ENCODE measurements around the gene CCDC152. TPM values are rescaled to one million over a fixed set of nuclear protein-coding genes. Genes with fewer than 3 reads are reported as not detected.

CCDC152 gene
- total and polyA plus RNA-seq, 2 of the 13 experiments (the other 11 are each of a cell fraction or from before 2014, with no cell fraction given), result 0.20 to 0.36 TPM

DNA sequence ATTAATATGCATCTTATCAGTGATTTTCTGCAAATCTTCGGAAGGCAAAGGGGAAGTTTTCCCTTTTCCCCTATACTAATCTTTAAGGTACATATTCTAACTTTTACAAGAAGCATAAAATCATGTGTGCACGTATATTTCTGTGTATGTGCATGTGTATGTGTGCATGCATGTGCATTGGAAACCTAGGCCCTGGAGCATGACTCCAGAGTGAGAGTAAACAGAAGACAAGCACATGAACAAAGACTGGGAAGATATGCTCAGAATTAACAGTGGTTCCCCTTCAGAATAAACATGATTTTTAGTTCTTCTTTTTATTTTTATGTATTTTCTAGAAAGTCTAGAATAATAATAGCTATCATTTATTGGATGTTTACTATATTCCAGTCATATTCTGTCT is 65.9 kb downstream of the CCDC152 start (continued):
- TF ChIP-seq FOXA3 (CRISPR knock-in tag; IDR thresholded peaks at IDR 0.05) (peak; percentile 32; the same call in 1 of the 2 replicates), ZFX (CRISPR knock-in tag; IDR thresholded peaks at IDR 0.05; ENCODE audit: low read depth) (0 out of 2 replicates have a peak, but pooled peaks have one; percentile 25), ZNF317 (CRISPR knock-in tag; IDR thresholded peaks at IDR 0.05) (peak; percentile 92), NRL (CRISPR knock-in tag; IDR thresholded peaks at IDR 0.05; ENCODE audit: borderline replicate concordance) (no peak), THYN1 (CRISPR knock-in tag; IDR thresholded peaks at IDR 0.05; ENCODE audit: borderline replicate concordance, low read depth) (no peak)
- TF ChIP-seq, protein P1, sequence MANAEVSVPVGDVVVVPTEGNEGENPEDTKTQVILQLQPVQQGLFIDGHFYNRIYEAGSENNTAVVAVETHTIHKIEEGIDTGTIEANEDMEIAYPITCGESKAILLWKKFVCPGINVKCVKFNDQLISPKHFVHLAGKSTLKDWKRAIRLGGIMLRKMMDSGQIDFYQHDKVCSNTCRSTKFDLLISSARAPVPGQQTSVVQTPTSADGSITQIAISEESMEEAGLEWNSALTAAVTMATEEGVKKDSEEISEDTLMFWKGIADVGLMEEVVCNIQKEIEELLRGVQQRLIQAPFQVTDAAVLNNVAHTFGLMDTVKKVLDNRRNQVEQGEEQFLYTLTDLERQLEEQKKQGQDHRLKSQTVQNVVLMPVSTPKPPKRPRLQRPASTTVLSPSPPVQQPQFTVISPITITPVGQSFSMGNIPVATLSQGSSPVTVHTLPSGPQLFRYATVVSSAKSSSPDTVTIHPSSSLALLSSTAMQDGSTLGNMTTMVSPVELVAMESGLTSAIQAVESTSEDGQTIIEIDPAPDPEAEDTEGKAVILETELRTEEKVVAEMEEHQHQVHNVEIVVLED (CRISPR knock-in tag; IDR thresholded peaks at IDR 0.05; ENCODE audit: borderline replicate concordance), result no peak
- TF ChIP-seq, protein P2, sequence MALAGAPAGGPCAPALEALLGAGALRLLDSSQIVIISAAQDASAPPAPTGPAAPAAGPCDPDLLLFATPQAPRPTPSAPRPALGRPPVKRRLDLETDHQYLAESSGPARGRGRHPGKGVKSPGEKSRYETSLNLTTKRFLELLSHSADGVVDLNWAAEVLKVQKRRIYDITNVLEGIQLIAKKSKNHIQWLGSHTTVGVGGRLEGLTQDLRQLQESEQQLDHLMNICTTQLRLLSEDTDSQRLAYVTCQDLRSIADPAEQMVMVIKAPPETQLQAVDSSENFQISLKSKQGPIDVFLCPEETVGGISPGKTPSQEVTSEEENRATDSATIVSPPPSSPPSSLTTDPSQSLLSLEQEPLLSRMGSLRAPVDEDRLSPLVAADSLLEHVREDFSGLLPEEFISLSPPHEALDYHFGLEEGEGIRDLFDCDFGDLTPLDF (CRISPR knock-in tag; IDR thresholded peaks at IDR 0.05), result no peak

DNA sequence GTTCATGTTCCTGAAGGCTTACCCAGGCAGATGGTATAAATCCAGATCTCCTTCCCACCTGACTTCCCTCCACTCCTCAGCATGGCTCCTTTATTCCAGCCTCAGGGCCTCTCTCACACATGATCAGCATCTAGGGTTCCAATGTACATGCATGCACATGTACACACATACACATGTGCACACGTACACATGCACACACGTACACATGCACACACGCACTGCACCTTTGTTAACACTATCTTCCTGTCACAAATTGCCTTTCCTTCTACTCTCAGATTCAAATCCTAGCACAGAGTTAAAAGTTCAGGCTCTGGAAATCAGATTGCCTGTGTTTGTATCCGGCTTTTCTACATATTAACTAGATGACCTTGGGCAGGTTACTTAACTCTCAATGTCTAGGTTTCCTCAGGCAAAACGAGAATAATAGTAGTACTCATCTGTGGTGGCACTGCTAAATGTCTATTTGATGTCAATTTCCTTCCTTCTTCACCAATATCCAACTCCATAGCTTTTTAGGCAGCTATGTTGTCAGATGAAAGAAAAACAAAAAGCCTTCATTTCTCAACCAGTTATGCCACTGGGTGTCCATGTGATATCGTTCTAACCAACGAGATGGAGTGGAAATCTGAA is 67.8 kb downstream of the CCDC152 start:
- Histone ChIP-seq H4K20me1 (ENCODE audit: insufficient read depth, low read length) (no peaks in the 10 kb centered on the region), H3K36me3 (replicated peaks in 1 of 2; ENCODE audit: control insufficient read depth in 1 of 2, insufficient read depth in 2 of 2, low read length in 2 of 2) (no peaks in the 10 kb centered on the region), H3K4me1 (ENCODE audit: insufficient read depth, low read length) (peaks cover 96% of the 10 kb centered on the region), H3K9me3 (ENCODE audit: low read length) (no peaks in the 10 kb centered on the region), H3K9ac (ENCODE audit: insufficient read depth, low read depth, low read length) (peak overlapping the region; percentile 70), H3K27ac (ENCODE audit: extremely low read length, insufficient read depth, low read length) (peak overlapping the region; percentile 80), H2AFZ (ENCODE audit: low read length) (no peak overlapping the region), H3K4me2 (ENCODE audit: low read depth, low read length) (peak overlapping the region; percentile 84), H3K79me2 (ENCODE audit: insufficient read depth, low read length) (peaks cover 97% of the 10 kb centered on the region), H3K27me3 (ENCODE audit: control insufficient read depth in 1 of 2, insufficient read depth in 2 of 2, low read length in 2 of 2) (no peaks in the 10 kb centered on the region), H3K4me3 (replicated peaks in 1 of 3; ENCODE audit: insufficient read depth in 1 of 3, low read depth in 2 of 3, low read length in 3 of 3) (peak overlapping the region; percentile 51 to 63 (median 56))
- CTCF ChIA-PET (ENCODE audit: low intra/inter-chr PET ratio, low total read pairs), result no interaction called here
- 2% methylated on average over 7 of the region's 7 CpGs for WGBS (ENCODE audit: low lambda C conversion rate)
- no TSS peak for BruUV-seq (replicated peaks)
- in situ Hi-C loops (cut with HindIII; ENCODE audit: extremely low pct_ligation_motif_present, low pct_unique_long_range_greater_than_20kb) (loop anchor here (5.0 to 25.0 kb wide), 2 partner anchors 53 to 188 kb away; no protein-coding TSS in a partner anchor), intact Hi-C loops (cut with micrococcal nuclease; ENCODE audit: unreplicated experiment) (loop anchor here (1.0 to 2.0 kb wide), 2 partner anchors 12 to 16 kb away; no protein-coding TSS in a partner anchor)
- DNase-seq (ENCODE audit: low spot score) (peak; percentile 94), FAIRE-seq (peak; percentile 91), ATAC-seq (peak; percentile 92)
- POLR2A ChIA-PET, result interaction anchor here (0.9 to 6.1 kb wide), 12 partner anchors 11 to 63 kb away, joined by 3 to 93 read pairs (median 7); partner anchors contain the start of gene SELENOP
- TF ChIP-seq ZMYM2 (CRISPR knock-in tag; IDR thresholded peaks at IDR 0.05) (peak; percentile 37; the same call in 1 of the 2 replicates), ZSCAN9 (CRISPR knock-in tag; IDR thresholded peaks at IDR 0.05; ENCODE audit: borderline replicate concordance) (peak; percentile 74; the same call in 1 of the 2 replicates), ZNF670 (CRISPR knock-in tag; IDR thresholded peaks at IDR 0.05; ENCODE audit: borderline replicate concordance) (0 out of 2 replicates have a peak, but pooled peaks have one; percentile 81), ZNF205 (CRISPR knock-in tag; IDR thresholded peaks at IDR 0.05) (0 out of 2 replicates have a peak, but pooled peaks have one; percentile 39), MED1 (CRISPR knock-in tag; IDR thresholded peaks at IDR 0.05) (peak; percentile 97), ZSCAN31 (CRISPR knock-in tag; IDR thresholded peaks at IDR 0.05; ENCODE audit: low read depth) (peak; percentile 76), MIER2 (CRISPR knock-in tag; IDR thresholded peaks at IDR 0.05) (0 out of 2 replicates have a peak, but pooled peaks have one; percentile 46), ZMAT3 (CRISPR knock-in tag; conservative IDR thresholded peaks at IDR 0.05) (0 out of 2 replicates have a peak, but pooled peaks have one; percentile 46), TEAD3 (CRISPR knock-in tag; optimal IDR thresholded peaks at IDR 0.05; ENCODE audit: borderline replicate concordance) (peak; percentile 73), NR2F6 (IDR thresholded peaks at IDR 0.05) (no peak), NR2F6 (CRISPR knock-in tag; IDR thresholded peaks at IDR 0.05) (peak; percentile 39)
- TF ChIP-seq, protein P3, sequence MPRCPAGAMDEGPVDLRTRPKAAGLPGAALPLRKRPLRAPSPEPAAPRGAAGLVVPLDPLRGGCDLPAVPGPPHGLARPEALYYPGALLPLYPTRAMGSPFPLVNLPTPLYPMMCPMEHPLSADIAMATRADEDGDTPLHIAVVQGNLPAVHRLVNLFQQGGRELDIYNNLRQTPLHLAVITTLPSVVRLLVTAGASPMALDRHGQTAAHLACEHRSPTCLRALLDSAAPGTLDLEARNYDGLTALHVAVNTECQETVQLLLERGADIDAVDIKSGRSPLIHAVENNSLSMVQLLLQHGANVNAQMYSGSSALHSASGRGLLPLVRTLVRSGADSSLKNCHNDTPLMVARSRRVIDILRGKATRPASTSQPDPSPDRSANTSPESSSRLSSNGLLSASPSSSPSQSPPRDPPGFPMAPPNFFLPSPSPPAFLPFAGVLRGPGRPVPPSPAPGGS (CRISPR knock-in tag; IDR thresholded peaks at IDR 0.05), result no peak

Measured in HepG2 (cell line).